GM12878 (cell line): ENCODE measurements around the gene ENDOD1. TPM values are rescaled to one million over a fixed set of nuclear protein-coding genes. Genes with fewer than 3 reads are reported as not detected.

Experiments
- BACH1 ChIP-seq: fragments of 450-650 bp; IDR thresholded peaks from 2 replicates; pipeline ENCODE4 v1.6.1; 2017; ENCODE audit warnings: mild to moderate bottlenecking, borderline replicate concordance
- BHLHE40 ChIP-seq, 2 experiments: fragments of 450-650 bp in 1 of 2; IDR thresholded peaks; 2 replicates each; pipeline ENCODE4 v1.6.1; 2011 to 2017; ENCODE audit warnings: low read depth in 2 of 2, borderline replicate concordance in 1 of 2, improper control_type of control experiment in 1 of 2, low read length in 1 of 2, mild to moderate bottlenecking in 1 of 2
- GABPA ChIP-seq: IDR thresholded peaks from 2 replicates; pipeline ENCODE4 v1.6.1; 2014; ENCODE audit warnings: antibody characterized with exemption, low read depth, mild to moderate bottlenecking, inconsistent platforms
- GATAD2B ChIP-seq: fragments of 450-650 bp; conservative IDR thresholded peaks from 2 replicates; pipeline ENCODE4 v1.6.1; 2017; ENCODE audit warnings: low read depth, mild to moderate bottlenecking, moderate library complexity
- HDAC6 ChIP-seq: fragments of 200-600 bp; sonication (generic); IDR thresholded peaks from one replicate; pipeline ENCODE4 v1.8.0; 2017; ENCODE audit warnings: antibody characterized with exemption; ENCODE audit not compliant: unreplicated experiment
- KDM1A ChIP-seq: fragments of 200-600 bp; sonication (generic); IDR thresholded peaks from 2 replicates; pipeline ENCODE4 v1.6.1; 2016; ENCODE audit warnings: borderline replicate concordance
- MTA3 ChIP-seq: IDR thresholded peaks from 2 replicates; pipeline ENCODE4 v1.6.1; 2012; ENCODE audit warnings: low read length, inconsistent platforms, borderline replicate concordance
- NFYB ChIP-seq: IDR thresholded peaks from 2 replicates; pipeline ENCODE4 v1.6.1; 2011; ENCODE audit warnings: low read depth, mild to moderate bottlenecking, low read length, improper control_type of control experiment, moderate library complexity; ENCODE audit not compliant: insufficient read depth
- NRF1 ChIP-seq: conservative IDR thresholded peaks from 2 replicates; pipeline ENCODE4 v1.6.1; 2011; ENCODE audit warnings: mild to moderate bottlenecking, low read depth, low read length, improper control_type of control experiment
- POLR2A ChIP-seq: IDR thresholded peaks from 2 replicates; pipeline ENCODE4 v1.6.1; 2011; ENCODE audit warnings: low read depth, mild to moderate bottlenecking, low read length
- POU2F2 ChIP-seq: IDR thresholded peaks from 3 replicates; pipeline ENCODE4 v1.6.1; 2011; ENCODE audit warnings: low read depth, mild to moderate bottlenecking, low read length, borderline replicate concordance
- RAD51 ChIP-seq: fragments of 450-650 bp; IDR thresholded peaks from 2 replicates; pipeline ENCODE4 v1.6.1; 2016; ENCODE audit warnings: moderate library complexity, mild to moderate bottlenecking, inconsistent platforms
- SIN3A ChIP-seq: IDR thresholded peaks from 2 replicates; pipeline ENCODE4 v1.6.1; 2012; ENCODE audit warnings: low read depth, low read length, improper control_type of control experiment
- SRF ChIP-seq, 2 experiments: IDR thresholded peaks; 2 replicates each; pipeline ENCODE4 v1.6.1; 2011; ENCODE audit warnings: low read depth in 2 of 2, low read length in 2 of 2, mild to moderate bottlenecking in 1 of 2, moderate library complexity in 1 of 2
- STAT3 ChIP-seq: IDR thresholded peaks from 2 replicates; pipeline ENCODE4 v1.6.1; 2011; ENCODE audit warnings: low read depth, low read length, improper control_type of control experiment
- SUPT20H ChIP-seq: IDR thresholded peaks from 2 replicates; pipeline ENCODE4 v1.6.1; 2011; ENCODE audit warnings: low read depth, mild to moderate bottlenecking, low read length, moderate library complexity, borderline replicate concordance; ENCODE audit not compliant: control insufficient read depth
- ZNF24 ChIP-seq: fragments of 450-650 bp; IDR thresholded peaks from 2 replicates; pipeline ENCODE4 v1.6.1; 2017; ENCODE audit warnings: antibody characterized with exemption, mild to moderate bottlenecking
- ZNF592 ChIP-seq: fragments of 450-650 bp; IDR thresholded peaks from 2 replicates; pipeline ENCODE4 v1.6.1; 2017; ENCODE audit warnings: mild to moderate bottlenecking, moderate library complexity
- polyA plus RNA-seq, 11 experiments: library from polyadenylated mRNA; depleted of rRNA in 4 of 11; unstranded in 6 of 11; stranded (reverse) in 5 of 11; fragments of >200 nt; fragmentation: Nextera tagmentation in 4 of 11; fragmentation: Illumina TruSeq in 1 of 11; extraction: Ambion mirVana in 4 of 11; extraction: Trizol in 1 of 11; gene quantifications; 1 replicate in 1 of 11; 2 replicates in 10 of 11; pipeline versions ENCODE4 v1.2.1 to v1.2.3, GENCODE V29; 2011 to 2016; ENCODE audit warnings: inconsistent platforms in 2 of 11, missing spikeins in 2 of 11, low read depth in 1 of 11
- total RNA-seq, 4 experiments: library from RNA; depleted of rRNA in 3 of 4; stranded (reverse); fragments of >200 nt in 3 of 4; fragmentation: Illumina TruSeq in 1 of 4; extraction: Trizol in 1 of 4; gene quantifications; 2 replicates each; pipeline versions ENCODE4 v1.2.1 to v1.2.3, GENCODE V29; 2013 to 2021
- TF ChIP-seq, protein P1 (sequence below): IDR thresholded peaks from 2 replicates; pipeline ENCODE4 v1.6.1; 2011; ENCODE audit warnings: low read depth, mild to moderate bottlenecking, low read length, moderate library complexity, borderline replicate concordance; ENCODE audit errors: extremely low read depth
- TF ChIP-seq, protein P2 (sequence below): fragments of 450-650 bp; IDR thresholded peaks from 2 replicates; pipeline ENCODE4 v1.6.1; 2014; ENCODE audit warnings: mild to moderate bottlenecking

Gene ENDOD1
- total and polyA plus RNA-seq, 10 of the 15 experiments (the other 5 are each of a cell fraction or from before 2014, with no cell fraction given), result 6.0 to 30.0 (median 12.1) TPM

- TF ChIP-seq SUPT20H (no peak), ZNF592 (no peak), NFYB (no peak), BHLHE40 (IDR thresholded peaks at IDR 0.05; ENCODE audit: borderline replicate concordance in 1 of 2, low read depth in 2 of 2, low read length in 1 of 2) (0 out of 4 replicates have a peak, but pooled peaks of 1 of the 2 experiments have one; percentile 12), SRF (IDR thresholded peaks at IDR 0.05; ENCODE audit: low read depth in 2 of 2, low read length in 2 of 2) (no peak), POLR2A (no peak), NRF1 (no peak), POU2F2 (no peak; the same call in 2 of the 3 replicates), STAT3 (no peak), MTA3 (no peak), GABPA (no peak), KDM1A (no peak), ZNF24 (0 out of 2 replicates have a peak, but pooled peaks have one; percentile 9), HDAC6 (no peak), RAD51 (no peak; the same call in 1 of the 2 replicates), BACH1 (no peak), GATAD2B (0 out of 2 replicates have a peak, but pooled peaks have one; percentile 12), SIN3A (no peak)
- TF ChIP-seq, protein P1, sequence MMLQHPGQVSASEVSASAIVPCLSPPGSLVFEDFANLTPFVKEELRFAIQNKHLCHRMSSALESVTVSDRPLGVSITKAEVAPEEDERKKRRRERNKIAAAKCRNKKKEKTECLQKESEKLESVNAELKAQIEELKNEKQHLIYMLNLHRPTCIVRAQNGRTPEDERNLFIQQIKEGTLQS, result no peak
- TF ChIP-seq, protein P2, sequence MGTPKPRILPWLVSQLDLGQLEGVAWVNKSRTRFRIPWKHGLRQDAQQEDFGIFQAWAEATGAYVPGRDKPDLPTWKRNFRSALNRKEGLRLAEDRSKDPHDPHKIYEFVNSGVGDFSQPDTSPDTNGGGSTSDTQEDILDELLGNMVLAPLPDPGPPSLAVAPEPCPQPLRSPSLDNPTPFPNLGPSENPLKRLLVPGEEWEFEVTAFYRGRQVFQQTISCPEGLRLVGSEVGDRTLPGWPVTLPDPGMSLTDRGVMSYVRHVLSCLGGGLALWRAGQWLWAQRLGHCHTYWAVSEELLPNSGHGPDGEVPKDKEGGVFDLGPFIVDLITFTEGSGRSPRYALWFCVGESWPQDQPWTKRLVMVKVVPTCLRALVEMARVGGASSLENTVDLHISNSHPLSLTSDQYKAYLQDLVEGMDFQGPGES, result no peak
These were observed 63.5 kb downstream of the ENDOD1 start (continued) for GRCh38 chr11:95152876-95153856.
